Common myeloid progenitor, CD34-positive (primary cell): ENCODE data around the gene RAD9A.

Source experiments
- CTCF ChIA-PET: fragments of 350-600 bp; sonication (Branson Sonifier 250); formaldehyde crosslinking; loops from one replicate; lab custom pipeline; 2021; ENCODE audit warnings: antibody characterized with exemption; lab: Charles Lee
- POLR2A ChIA-PET: fragments of 350-600 bp; sonication (Branson Sonifier 250); formaldehyde crosslinking; loops from one replicate; lab custom pipeline; 2021; ENCODE audit warnings: antibody characterized with exemption; lab: Charles Lee
- DNase-seq, 3 donors: peaks; one replicate each; pipeline versions ENCODE4 v3.0.0 to v3.0.0-alpha.2; 2013
- H3K27ac ChIP-seq, 2 experiments: 1 replicate in 1 of 2; 2 replicates in 1 of 2; pipeline ENCODE4 v1.7.0; 2013; ENCODE audit warnings: inconsistent platforms in 2 of 2, low read length in 2 of 2, mild to moderate bottlenecking in 2 of 2, low read depth in 1 of 2, moderate library complexity in 1 of 2; ENCODE audit not compliant: severe bottlenecking in 2 of 2, insufficient read depth in 1 of 2, poor library complexity in 1 of 2
- H3K27me3 ChIP-seq, 5 experiments: replicated peaks in 2 of 5; 1 replicate in 3 of 5; 2 replicates in 2 of 5; pipeline versions ENCODE4 v1.6.1 to v1.7.0; 2013; ENCODE audit warnings: low read length in 4 of 5, mild to moderate bottlenecking in 2 of 5, moderate library complexity in 2 of 5, inconsistent platforms in 1 of 5; ENCODE audit not compliant: insufficient read depth in 5 of 5, control insufficient read depth in 4 of 5
- H3K36me3 ChIP-seq, 4 experiments: 1 replicate in 2 of 4; 2 replicates in 2 of 4; pipeline versions ENCODE4 v1.6.1 to v1.7.0; 2013; ENCODE audit warnings: low read length in 3 of 4, control low read depth in 1 of 4, mild to moderate bottlenecking in 1 of 4; ENCODE audit not compliant: control insufficient read depth in 4 of 4, insufficient read depth in 4 of 4
- H3K4me1 ChIP-seq, 4 experiments: 1 replicate in 3 of 4; 2 replicates in 1 of 4; pipeline versions ENCODE4 v1.6.1 to v1.7.1; 2013; ENCODE audit warnings: low read length in 3 of 4, mild to moderate bottlenecking in 3 of 4, control low read depth in 1 of 4, inconsistent platforms in 1 of 4, moderate library complexity in 1 of 4; ENCODE audit not compliant: control insufficient read depth in 4 of 4, insufficient read depth in 4 of 4; ENCODE audit errors: control extremely low read depth in 1 of 4
- H3K4me3 ChIP-seq, 7 experiments: 1 replicate in 4 of 7; 2 replicates in 3 of 7; pipeline versions ENCODE4 v1.5.1 to v1.7.0; 2013; ENCODE audit warnings: mild to moderate bottlenecking in 7 of 7, low read length in 6 of 7, moderate library complexity in 6 of 7, inconsistent platforms in 2 of 7, low read depth in 2 of 7, control low read depth in 1 of 7; ENCODE audit not compliant: insufficient read depth in 4 of 7, control insufficient read depth in 1 of 7; ENCODE audit errors: extremely low read depth in 1 of 7
- H3K9me3 ChIP-seq, 5 experiments: 1 replicate in 4 of 5; 2 replicates in 1 of 5; pipeline versions ENCODE4 v1.6.1 to v1.7.1; 2013; ENCODE audit warnings: low read length in 4 of 5, mild to moderate bottlenecking in 2 of 5, inconsistent platforms in 1 of 5, low read depth in 1 of 5, moderate library complexity in 1 of 5; ENCODE audit not compliant: control insufficient read depth in 4 of 5, insufficient read depth in 2 of 5; ENCODE audit errors: control extremely low read depth in 1 of 5
- WGBS: methylation state at CpG from one replicate; pipeline ENCODE4 v1.1.5; 2013; ENCODE audit not compliant: insufficient coverage; 5-methylcytosine and 5-hydroxymethylcytosine counted together

RAD9A gene

DNA sequence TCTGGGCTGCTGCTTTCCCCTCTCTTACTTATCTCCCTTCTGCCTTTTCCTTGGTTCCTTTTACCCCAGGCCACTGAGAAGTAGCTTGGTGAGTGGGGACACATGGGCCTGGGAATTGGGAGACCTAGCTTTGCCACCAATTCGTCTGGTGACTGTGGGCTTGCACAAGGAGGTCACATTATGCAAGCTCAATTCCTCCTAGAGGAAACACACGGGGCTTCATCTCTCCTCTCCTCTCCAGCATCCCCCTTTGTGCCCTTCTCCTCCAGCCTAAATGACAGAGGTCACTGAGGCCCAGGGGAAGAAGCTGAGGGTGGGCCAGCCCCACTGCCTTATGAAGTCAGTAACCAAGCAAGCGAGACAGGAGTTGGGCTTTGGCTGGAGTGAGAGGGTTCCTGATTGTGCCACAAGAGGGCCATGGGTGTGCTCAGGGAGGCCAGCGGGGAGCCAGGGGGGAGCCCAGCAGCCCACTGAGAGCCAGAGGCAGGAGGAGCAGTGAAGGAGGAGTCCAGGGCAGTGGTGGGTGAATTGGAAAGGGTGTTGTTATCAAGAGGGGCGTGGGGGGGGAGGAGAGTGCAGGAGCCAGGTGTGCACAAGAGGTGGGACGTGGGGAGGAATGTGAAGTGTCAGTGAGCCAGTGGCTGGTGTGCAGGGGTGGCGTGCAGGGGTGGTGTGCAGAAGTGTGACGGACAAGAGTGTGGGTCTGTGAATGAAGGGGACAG is 20.4 kb upstream of the RAD9A start:
- ChIA-PET POLR2A (interaction anchor here (1.9 kb wide), 1 partner anchor 18 kb away, joined by 8 read pairs; the partner anchor contains the start of gene POLD4), CTCF (interaction anchor here (0.8 to 25.8 kb wide), 11 partner anchors 8 to 132 kb away, joined by 3 to 892 read pairs (median 3); partner anchors contain the start of genes POLD4 and RAD9A)
- DNase-seq: peak; percentile 46 to 68 (median 65)
- no peak overlapping the region for H3K27ac ChIP-seq
- H3K9me3 ChIP-seq: no peaks in the 10 kb centered on the region
- H3K4me3 ChIP-seq: peak overlapping the region in 2 of 7 experiments; percentile 47 to 62
- H3K27me3 ChIP-seq: peaks cover 0 to 18% (median 0%) of the 10 kb centered on the region in 5 experiments
- WGBS: 33% methylated on average over 7 of the region's 8 CpGs
- peaks cover 0 to 83% (median 75%) of the 10 kb centered on the region in 4 experiments for H3K4me1 ChIP-seq
- no peaks in the 10 kb centered on the region for H3K36me3 ChIP-seq

- Histone ChIP-seq H3K27ac (no peak overlapping the region), H3K27me3 (peaks cover 0 to 18% (median 0%) of the 10 kb centered on the region in 5 experiments), H3K9me3 (no peaks in the 10 kb centered on the region), H3K4me3 (peak overlapping the region in 5 of 7 experiments; percentile 1 to 66 (median 47)), H3K4me1 (peaks cover 0 to 77% (median 73%) of the 10 kb centered on the region in 4 experiments), H3K36me3 (no peaks in the 10 kb centered on the region)
- DNase-seq: peak in 1 of 3 donors; percentile 27
- POLR2A ChIA-PET: interaction anchor here (1.9 kb wide), 1 partner anchor 18 kb away, joined by 8 read pairs; the partner anchor contains the start of gene POLD4
- WGBS: 8% methylated on average over 12 of the region's 16 CpGs
- CTCF ChIA-PET: interaction anchor here (1.2 to 25.8 kb wide), 4 partner anchors 10 to 26 kb away, joined by 3 to 892 read pairs (median 44); partner anchors contain the start of gene POLD4
Measured at GRCh38 chr11:67371911-67372320, 19.9 kb upstream of the RAD9A start.

DNA sequence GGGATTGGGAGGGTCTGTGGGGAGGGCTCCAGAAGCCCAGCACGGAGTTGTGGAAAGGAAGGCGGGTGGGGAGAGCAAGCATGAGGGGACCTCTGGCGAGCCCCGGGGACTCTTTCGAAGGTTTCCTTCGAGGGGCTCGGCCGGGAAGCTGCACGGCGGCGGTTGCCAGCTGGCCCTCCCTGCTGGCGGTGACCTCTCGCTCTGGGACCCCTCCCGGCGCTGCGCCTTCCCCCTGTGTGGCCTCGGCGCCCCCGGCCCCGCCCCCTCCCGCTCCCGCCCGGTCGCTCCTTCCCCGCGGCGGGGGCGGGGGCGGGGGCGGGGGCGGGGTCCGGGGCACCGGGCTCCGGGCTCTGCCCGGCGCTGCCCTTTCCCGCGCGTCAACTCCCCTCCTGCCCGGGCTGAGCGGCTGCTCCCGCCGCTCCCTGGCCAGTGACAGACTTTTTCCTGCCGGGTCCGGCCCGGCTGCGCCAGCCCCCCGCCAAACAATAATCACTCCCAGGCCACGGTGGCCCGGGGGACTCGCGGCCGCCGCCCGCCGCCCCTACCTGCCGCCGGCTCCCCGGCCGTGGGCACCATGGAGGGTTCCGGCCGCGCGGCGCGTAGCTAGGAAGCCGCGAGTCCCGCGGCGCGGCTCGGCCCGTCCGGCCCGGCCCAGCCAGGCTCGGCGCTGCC is 19.3 kb upstream of the RAD9A start:
- WGBS: 1% methylated on average over 32 of the region's 78 CpGs
- H3K4me3 ChIP-seq: peak overlapping the region in 6 of 7 experiments; percentile 26 to 70 (median 64)
- no peak for DNase-seq
- POLR2A ChIA-PET: interaction anchor here (1.2 to 1.9 kb wide), 2 partner anchors 11 to 19 kb away, joined by 4 to 8 read pairs; partner anchors contain the start of gene POLD4
- H3K27ac ChIP-seq: no peak overlapping the region
- CTCF ChIA-PET: interaction anchor here (1.0 to 25.8 kb wide), 5 partner anchors 10 to 66 kb away, joined by 3 to 892 read pairs (median 14); partner anchors contain the start of gene POLD4
- no peaks in the 10 kb centered on the region for H3K36me3 ChIP-seq
- peaks cover 0 to 18% (median 0%) of the 10 kb centered on the region in 5 experiments for H3K27me3 ChIP-seq
- H3K4me1 ChIP-seq: peaks cover 0 to 71% (median 67%) of the 10 kb centered on the region in 4 experiments
- no peaks in the 10 kb centered on the region for H3K9me3 ChIP-seq

GRCh38 chr11:67372993-67373647 is 18.7 kb upstream of the RAD9A start, which contains the start of gene CLCF1:
TSS of gene CLCF1 (minus strand) at chr11:67373598. CDS start at chr11:67373539, 59 bp downstream.
- Histone ChIP-seq H3K4me1 (peaks cover 0 to 65% (median 61%) of the 10 kb centered on the region in 4 experiments), H3K4me3 (peak within 1 kb of the TSS in 6 of 7 experiments; percentile 42 to 70 (median 66)), H3K27ac (peak within 1 kb of the TSS in 1 of 2 experiments; percentile 72), H3K9me3 (no peaks in the 10 kb centered on the region), H3K27me3 (peaks cover 0 to 18% (median 0%) of the 10 kb centered on the region in 5 experiments), H3K36me3 (no peaks in the 10 kb centered on the region)
- ChIA-PET CTCF (interaction anchor here (1.0 to 25.8 kb wide), 6 partner anchors 9 to 65 kb away, joined by 3 to 892 read pairs (median 5); partner anchors contain the start of gene POLD4), POLR2A (interaction anchor here (1.2 kb wide), 1 partner anchor 11 kb away, joined by 4 read pairs; no protein-coding TSS in a partner anchor)
- 0% methylated on average over 44 of the region's 76 CpGs for whole genome bisulfite sequencing
- DNase-seq: peak in 1 of 3 donors; percentile 33

DNA sequence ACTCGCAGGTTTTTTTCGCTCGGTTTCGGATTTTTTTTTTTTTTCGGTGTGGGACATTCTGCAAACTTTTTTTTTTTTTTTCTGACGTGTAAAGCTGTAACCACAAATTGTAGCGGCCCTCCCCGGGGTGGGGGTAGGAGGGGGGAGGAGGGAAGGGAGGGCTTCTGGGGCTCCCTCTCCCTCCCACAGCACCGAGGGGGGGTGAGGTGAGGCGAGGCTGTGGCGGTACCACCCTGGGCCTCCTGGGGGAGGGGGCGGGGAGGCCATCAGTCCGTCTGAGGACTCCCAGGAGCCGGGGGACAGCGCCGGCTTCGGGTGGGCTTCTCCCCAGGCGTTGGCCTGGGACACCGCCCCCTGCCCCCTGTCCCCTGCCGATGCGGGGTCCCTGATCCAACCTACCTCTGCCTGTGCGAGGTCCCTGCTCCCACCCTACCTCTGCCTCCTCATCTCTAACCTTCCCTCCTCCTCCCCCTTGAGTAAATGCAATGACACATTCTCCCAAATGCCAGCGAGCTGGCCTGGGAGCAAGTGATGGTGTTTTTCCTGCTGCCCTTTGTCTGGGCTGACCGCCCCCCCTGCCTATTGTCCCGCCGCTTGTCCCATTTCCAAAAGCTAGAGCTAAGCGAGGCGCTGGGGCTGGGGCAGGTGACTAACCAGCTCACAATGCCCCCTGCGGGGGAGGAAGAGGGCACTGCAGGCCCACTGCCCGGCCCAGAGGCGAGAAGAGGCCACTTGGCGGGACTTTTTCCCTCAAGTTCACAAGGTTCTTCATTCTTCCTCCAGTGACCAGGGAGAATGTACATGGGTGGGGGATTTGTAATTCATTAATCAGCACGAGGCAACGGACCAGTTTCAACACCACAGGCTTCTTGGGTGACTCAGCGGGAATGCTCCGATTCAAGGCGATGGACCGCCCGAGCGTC is 17.9 kb upstream of the RAD9A start:
- Histone ChIP-seq H3K36me3 (no peaks in the 10 kb centered on the region), H3K4me3 (peak overlapping the region in 6 of 7 experiments; percentile 42 to 70 (median 66)), H3K27ac (peak overlapping the region in 1 of 2 experiments; percentile 72), H3K27me3 (peaks cover 0 to 18% (median 0%) of the 10 kb centered on the region in 5 experiments), H3K4me1 (peaks cover 0 to 63% (median 59%) of the 10 kb centered on the region in 4 experiments), H3K9me3 (no peaks in the 10 kb centered on the region)
- ChIA-PET POLR2A (interaction anchor here (0.6 to 1.2 kb wide), 3 partner anchors 12 to 21 kb away, joined by 3 to 14 read pairs (median 4); partner anchors contain the start of gene POLD4), CTCF (interaction anchor here (1.0 to 25.8 kb wide), 7 partner anchors 8 to 64 kb away, joined by 3 to 892 read pairs (median 5); partner anchors contain the start of gene POLD4)
- WGBS: 1% methylated on average over 25 of the region's 40 CpGs
- peak; percentile 51 to 80 (median 75) for DNase-seq
